ENCODE data around the gene NEURL1B.

NEURL1B gene

DNA sequence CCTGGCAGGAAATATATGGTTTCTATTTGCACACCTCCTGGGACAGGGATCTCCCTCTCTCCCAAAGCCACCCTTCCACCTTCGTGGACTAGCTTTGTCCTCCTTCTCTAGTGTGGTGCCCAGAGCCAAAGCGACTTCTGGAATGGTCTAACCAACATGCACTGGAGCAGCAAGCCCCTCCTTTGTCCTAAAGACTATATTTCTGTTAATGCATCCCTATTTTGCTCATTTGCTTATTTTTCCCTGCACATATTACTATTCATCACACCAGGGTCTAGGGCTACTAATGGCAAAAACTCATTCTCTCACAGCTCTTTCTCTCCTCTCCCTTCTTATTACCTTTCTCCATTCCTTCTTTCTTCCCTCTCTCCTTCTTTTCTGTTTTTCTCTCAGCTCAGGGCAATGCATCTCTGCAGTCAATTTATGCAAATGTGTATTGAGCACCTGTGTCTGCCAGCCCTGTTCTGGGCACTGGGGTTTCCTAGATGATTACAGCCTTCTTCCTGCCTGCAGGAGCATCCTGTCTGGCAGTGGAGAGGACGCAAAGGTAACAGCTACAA, 2.8 kb upstream of the NEURL1B start:
- H4K91ac ChIP-seq (ENCODE audit: low read length) = no peak overlapping the region
- no peak overlapping the region for H4K8ac ChIP-seq (ENCODE audit: low read length)
- WGBS = 87% methylated on average over 3 of the region's 3 CpGs

GRCh38 chr5:172640139-172640538, 924 bp upstream of the NEURL1B start:
- Histone ChIP-seq H3K4me2 (ENCODE audit: low read length, poor library complexity, severe bottlenecking) (no peak overlapping the region), H2BK15ac (ENCODE audit: low read depth, poor library complexity, severe bottlenecking) (no peak overlapping the region), H4K8ac (ENCODE audit: low read length) (no peak overlapping the region), H3K9ac (ENCODE audit: low read length) (peak overlapping the region; percentile 60), H4K91ac (ENCODE audit: low read length) (no peak overlapping the region), H2AK5ac (ENCODE audit: low read length, severe bottlenecking) (no peak overlapping the region), H3K18ac (ENCODE audit: low read depth in 1 of 2, low read length in 2 of 2) (no peak overlapping the region), H2BK120ac (ENCODE audit: low read depth, low read length) (no peak overlapping the region), H3K79me1 (replicated peaks; ENCODE audit: low read length, poor library complexity, severe bottlenecking) (no peaks in the 10 kb centered on the region), H2BK5ac (ENCODE audit: low read depth, low read length, poor library complexity, severe bottlenecking) (no peak overlapping the region), H3K9me3 (ENCODE audit: control insufficient read depth, low read length) (no peaks in the 10 kb centered on the region), H2AFZ (ENCODE audit: low read depth, low read length) (no peak overlapping the region), H3K4me1 (ENCODE audit: control insufficient read depth, insufficient read depth, low read depth, low read length) (peaks cover 7% of the 10 kb centered on the region), H3K4me3 (ENCODE audit: insufficient read depth in 1 of 2, low read depth in 1 of 2, low read length in 2 of 2) (no peak overlapping the region), H3K36me3 (ENCODE audit: control insufficient read depth in 1 of 2, insufficient read depth in 2 of 2, low read depth in 1 of 2, low read length in 2 of 2) (no peaks in the 10 kb centered on the region), H3K14ac (ENCODE audit: low read length in 2 of 2) (no peak overlapping the region), H2BK12ac (ENCODE audit: low read length in 2 of 2) (no peak overlapping the region), H3K27ac (ENCODE audit: low read length, poor library complexity, severe bottlenecking) (no peak overlapping the region), H3K4ac (ENCODE audit: low read depth in 1 of 2, low read length in 2 of 2) (no peak overlapping the region), H3K23ac (ENCODE audit: low read length in 2 of 2) (no peak overlapping the region), H3K27me3 (ENCODE audit: control insufficient read depth in 1 of 2, insufficient read depth in 1 of 2, low read length in 2 of 2) (peaks cover 51 to 71% of the 10 kb centered on the region in 2 experiments)
- 92% methylated on average over 3 of the region's 5 CpGs for WGBS
- DNase-seq = no peak

More for the DNA sequence above, 2.8 kb upstream of the NEURL1B start:
- H2BK5ac ChIP-seq (ENCODE audit: low read depth, low read length, poor library complexity, severe bottlenecking) = no peak overlapping the region
- H2AK5ac ChIP-seq (ENCODE audit: low read length, severe bottlenecking) = no peak overlapping the region
- H2AFZ ChIP-seq (ENCODE audit: low read depth, low read length) = no peak overlapping the region
- H3K9ac ChIP-seq (ENCODE audit: low read length) = no peak overlapping the region
- no peak overlapping the region for H3K4me3 ChIP-seq (ENCODE audit: insufficient read depth in 1 of 2, low read depth in 1 of 2, low read length in 2 of 2)
- peaks cover 7% of the 10 kb centered on the region for H3K4me1 ChIP-seq (ENCODE audit: control insufficient read depth, insufficient read depth, low read depth, low read length)
- H2BK15ac ChIP-seq (ENCODE audit: low read depth, poor library complexity, severe bottlenecking) = no peak overlapping the region
- no peaks in the 10 kb centered on the region for H3K9me3 ChIP-seq (ENCODE audit: control insufficient read depth, low read length)
- no peaks in the 10 kb centered on the region for H3K79me1 ChIP-seq (replicated peaks; ENCODE audit: low read length, poor library complexity, severe bottlenecking)
- no peaks in the 10 kb centered on the region for H3K36me3 ChIP-seq (ENCODE audit: control insufficient read depth in 1 of 2, insufficient read depth in 2 of 2, low read depth in 1 of 2, low read length in 2 of 2)
- H2BK120ac ChIP-seq (ENCODE audit: low read depth, low read length) = no peak overlapping the region
- H3K23ac ChIP-seq (ENCODE audit: low read length in 2 of 2) = no peak overlapping the region
- H3K27ac ChIP-seq (ENCODE audit: low read length, poor library complexity, severe bottlenecking) = no peak overlapping the region
- no peak overlapping the region for H3K14ac ChIP-seq (ENCODE audit: low read length in 2 of 2)
- H3K27me3 ChIP-seq (ENCODE audit: control insufficient read depth in 1 of 2, insufficient read depth in 1 of 2, low read length in 2 of 2) = peaks cover 68% of the 10 kb centered on the region in 2 experiments
- no peak for DNase-seq
- H3K4me2 ChIP-seq (ENCODE audit: low read length, poor library complexity, severe bottlenecking) = no peak overlapping the region
- no peak overlapping the region for H3K4ac ChIP-seq (ENCODE audit: low read depth in 1 of 2, low read length in 2 of 2)
- no peak overlapping the region for H3K18ac ChIP-seq (ENCODE audit: low read depth in 1 of 2, low read length in 2 of 2)
- H2BK12ac ChIP-seq (ENCODE audit: low read length in 2 of 2) = no peak overlapping the region

- no peak overlapping the region for H4K91ac ChIP-seq (ENCODE audit: low read length)
- H4K8ac ChIP-seq (ENCODE audit: low read length) = peak overlapping the region; percentile 64
- H2AFZ ChIP-seq (ENCODE audit: low read depth, low read length) = peak overlapping the region; percentile 90
- no peaks in the 10 kb centered on the region for H3K79me1 ChIP-seq (replicated peaks; ENCODE audit: low read length, poor library complexity, severe bottlenecking)
- peak overlapping the region; percentile 59 for H2BK120ac ChIP-seq (ENCODE audit: low read depth, low read length)
- peaks cover 7% of the 10 kb centered on the region for H3K4me1 ChIP-seq (ENCODE audit: control insufficient read depth, insufficient read depth, low read depth, low read length)
- H2AK5ac ChIP-seq (ENCODE audit: low read length, severe bottlenecking) = no peak overlapping the region
- H3K14ac ChIP-seq (ENCODE audit: low read length in 2 of 2) = no peak overlapping the region
- peak overlapping the region in 1 of 2 experiments; percentile 3 for H3K4ac ChIP-seq (ENCODE audit: low read depth in 1 of 2, low read length in 2 of 2)
- H3K27ac ChIP-seq (ENCODE audit: low read length, poor library complexity, severe bottlenecking) = no peak overlapping the region
- H2BK5ac ChIP-seq (ENCODE audit: low read depth, low read length, poor library complexity, severe bottlenecking) = no peak overlapping the region
- H3K27me3 ChIP-seq (ENCODE audit: control insufficient read depth in 1 of 2, insufficient read depth in 1 of 2, low read length in 2 of 2) = peaks cover 41 to 69% of the 10 kb centered on the region in 2 experiments
- H3K9me3 ChIP-seq (ENCODE audit: control insufficient read depth, low read length) = no peaks in the 10 kb centered on the region
- peak overlapping the region in 1 of 2 experiments; percentile 53 for H3K23ac ChIP-seq (ENCODE audit: low read length in 2 of 2)
- no peaks in the 10 kb centered on the region for H3K36me3 ChIP-seq (ENCODE audit: control insufficient read depth in 1 of 2, insufficient read depth in 2 of 2, low read depth in 1 of 2, low read length in 2 of 2)
- H3K9ac ChIP-seq (ENCODE audit: low read length) = no peak overlapping the region
- H2BK12ac ChIP-seq (ENCODE audit: low read length in 2 of 2) = peak overlapping the region in 1 of 2 experiments; percentile 67
- H2BK15ac ChIP-seq (ENCODE audit: low read depth, poor library complexity, severe bottlenecking) = peak overlapping the region; percentile 78
- DNase-seq = peak; percentile 28
- peak overlapping the region; percentile 98 for H3K4me2 ChIP-seq (ENCODE audit: low read length, poor library complexity, severe bottlenecking)
- H3K18ac ChIP-seq (ENCODE audit: low read depth in 1 of 2, low read length in 2 of 2) = peak overlapping the region in 1 of 2 experiments; percentile 54
- WGBS = 2% methylated on average over 65 of the region's 73 CpGs
- H3K4me3 ChIP-seq (ENCODE audit: insufficient read depth in 1 of 2, low read depth in 1 of 2, low read length in 2 of 2) = peak overlapping the region; percentile 65 to 75
Measured at GRCh38 chr5:172641359-172642050, 442 bp downstream of the NEURL1B start.

DNA sequence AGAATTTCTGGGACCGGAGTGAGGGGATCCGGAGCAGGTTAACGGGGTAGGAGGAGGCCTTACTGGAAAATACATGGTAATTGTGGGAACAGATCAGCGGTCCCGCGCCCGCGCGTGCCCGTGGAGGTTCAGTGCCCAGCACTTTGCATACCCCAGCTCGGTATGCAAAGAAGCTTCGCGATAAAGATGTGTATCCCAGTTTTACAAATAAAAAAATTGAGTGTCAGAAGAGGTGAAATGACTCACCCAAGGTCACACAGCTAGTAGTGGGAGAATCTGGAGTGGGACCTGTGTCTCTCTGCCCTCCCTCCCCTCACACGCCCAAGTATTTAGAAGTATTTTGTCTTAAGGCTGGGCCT, 967 bp downstream of the NEURL1B start:
- 17% methylated on average over 13 of the region's 14 CpGs for WGBS
- Histone ChIP-seq H3K18ac (ENCODE audit: low read depth in 1 of 2, low read length in 2 of 2) (peak overlapping the region in 1 of 2 experiments; percentile 6), H3K9me3 (ENCODE audit: control insufficient read depth, low read length) (no peaks in the 10 kb centered on the region), H3K27me3 (ENCODE audit: control insufficient read depth in 1 of 2, insufficient read depth in 1 of 2, low read length in 2 of 2) (peaks cover 35 to 63% of the 10 kb centered on the region in 2 experiments), H3K23ac (ENCODE audit: low read length in 2 of 2) (no peak overlapping the region), H3K4me3 (ENCODE audit: insufficient read depth in 1 of 2, low read depth in 1 of 2, low read length in 2 of 2) (peak overlapping the region in 1 of 2 experiments; percentile 75), H2AK5ac (ENCODE audit: low read length, severe bottlenecking) (no peak overlapping the region), H2BK15ac (ENCODE audit: low read depth, poor library complexity, severe bottlenecking) (no peak overlapping the region), H4K91ac (ENCODE audit: low read length) (no peak overlapping the region), H4K8ac (ENCODE audit: low read length) (no peak overlapping the region), H3K36me3 (ENCODE audit: control insufficient read depth in 1 of 2, insufficient read depth in 2 of 2, low read depth in 1 of 2, low read length in 2 of 2) (no peaks in the 10 kb centered on the region), H3K4ac (ENCODE audit: low read depth in 1 of 2, low read length in 2 of 2) (no peak overlapping the region), H2BK5ac (ENCODE audit: low read depth, low read length, poor library complexity, severe bottlenecking) (no peak overlapping the region), H2AFZ (ENCODE audit: low read depth, low read length) (no peak overlapping the region), H2BK12ac (ENCODE audit: low read length in 2 of 2) (no peak overlapping the region), H3K9ac (ENCODE audit: low read length) (no peak overlapping the region), H3K4me1 (ENCODE audit: control insufficient read depth, insufficient read depth, low read depth, low read length) (peaks cover 7% of the 10 kb centered on the region), H3K79me1 (replicated peaks; ENCODE audit: low read length, poor library complexity, severe bottlenecking) (no peaks in the 10 kb centered on the region), H3K4me2 (ENCODE audit: low read length, poor library complexity, severe bottlenecking) (no peak overlapping the region), H2BK120ac (ENCODE audit: low read depth, low read length) (no peak overlapping the region), H3K27ac (ENCODE audit: low read length, poor library complexity, severe bottlenecking) (no peak overlapping the region), H3K14ac (ENCODE audit: low read length in 2 of 2) (no peak overlapping the region)
- peak; percentile 47 for DNase-seq

All from mesenchymal stem cell (in vitro differentiated cells and primary cell).